Parathyroid adenoma (tissue), 2 donors: ENCODE data around the gene LEF1.

Experiments
- H2AFZ ChIP-seq: fragments of 300-600 bp; sonication (generic); one replicate; pipeline ENCODE4 v1.7.0; 2017; ENCODE audit warnings: antibody characterized with exemption, mild to moderate bottlenecking
- H3K27ac ChIP-seq: fragments of 300-600 bp; sonication (generic); one replicate; pipeline ENCODE4 v1.7.0; 2017
- H3K27me3 ChIP-seq: fragments of 300-600 bp; sonication (generic); one replicate; pipeline ENCODE4 v1.7.0; 2017; ENCODE audit warnings: low read length; ENCODE audit not compliant: control insufficient read depth, insufficient read depth
- H3K36me3 ChIP-seq: fragments of 300-600 bp; sonication (generic); one replicate; pipeline ENCODE4 v1.7.0; 2017; ENCODE audit warnings: low read length; ENCODE audit not compliant: control insufficient read depth, insufficient read depth
- H3K4me1 ChIP-seq: fragments of 300-600 bp; sonication (generic); one replicate; pipeline ENCODE4 v1.7.0; 2017; ENCODE audit warnings: control low read depth
- H3K4me2 ChIP-seq: fragments of 300-600 bp; sonication (generic); one replicate; pipeline ENCODE4 v1.7.0; 2017; ENCODE audit warnings: low read length
- H3K4me3 ChIP-seq: fragments of 300-600 bp; sonication (generic); one replicate; pipeline ENCODE4 v1.7.0; 2017; ENCODE audit warnings: low read depth, low read length
- H3K79me2 ChIP-seq: fragments of 300-600 bp; sonication (generic); one replicate; pipeline ENCODE4 v1.7.0; 2017; ENCODE audit warnings: control low read depth
- H3K9ac ChIP-seq: fragments of 300-600 bp; sonication (generic); one replicate; pipeline ENCODE4 v1.7.0; 2017; ENCODE audit warnings: mild to moderate bottlenecking
- H3K9me3 ChIP-seq: fragments of 300-600 bp; sonication (generic); one replicate; pipeline ENCODE4 v1.7.0; 2017; ENCODE audit warnings: low read length; ENCODE audit not compliant: control insufficient read depth
- TF ChIP-seq, protein P1 (sequence below): fragments of 300-600 bp; sonication (generic); IDR thresholded peaks from one replicate; pipeline ENCODE4 v1.7.0; 2017; ENCODE audit warnings: antibody characterized with exemption, mild to moderate bottlenecking
- donor health status: primary hyperparathyroidism.

The LEF1 gene

GRCh38 chr4:108181704-108182103, 13.0 kb upstream of the LEF1 start:
- H2AFZ ChIP-seq, result no peak overlapping the region
- no peaks in the 10 kb centered on the region for H3K9me3 ChIP-seq
- H3K4me2 ChIP-seq, result no peak overlapping the region
- H3K4me1 ChIP-seq, result no peaks in the 10 kb centered on the region
- TF ChIP-seq, protein P1, sequence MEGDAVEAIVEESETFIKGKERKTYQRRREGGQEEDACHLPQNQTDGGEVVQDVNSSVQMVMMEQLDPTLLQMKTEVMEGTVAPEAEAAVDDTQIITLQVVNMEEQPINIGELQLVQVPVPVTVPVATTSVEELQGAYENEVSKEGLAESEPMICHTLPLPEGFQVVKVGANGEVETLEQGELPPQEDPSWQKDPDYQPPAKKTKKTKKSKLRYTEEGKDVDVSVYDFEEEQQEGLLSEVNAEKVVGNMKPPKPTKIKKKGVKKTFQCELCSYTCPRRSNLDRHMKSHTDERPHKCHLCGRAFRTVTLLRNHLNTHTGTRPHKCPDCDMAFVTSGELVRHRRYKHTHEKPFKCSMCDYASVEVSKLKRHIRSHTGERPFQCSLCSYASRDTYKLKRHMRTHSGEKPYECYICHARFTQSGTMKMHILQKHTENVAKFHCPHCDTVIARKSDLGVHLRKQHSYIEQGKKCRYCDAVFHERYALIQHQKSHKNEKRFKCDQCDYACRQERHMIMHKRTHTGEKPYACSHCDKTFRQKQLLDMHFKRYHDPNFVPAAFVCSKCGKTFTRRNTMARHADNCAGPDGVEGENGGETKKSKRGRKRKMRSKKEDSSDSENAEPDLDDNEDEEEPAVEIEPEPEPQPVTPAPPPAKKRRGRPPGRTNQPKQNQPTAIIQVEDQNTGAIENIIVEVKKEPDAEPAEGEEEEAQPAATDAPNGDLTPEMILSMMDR, result no peak
- H3K79me2 ChIP-seq, result no peaks in the 10 kb centered on the region
- no peak overlapping the region for H3K4me3 ChIP-seq
- H3K27ac ChIP-seq, result no peak overlapping the region
- no peak overlapping the region for H3K9ac ChIP-seq
- no peaks in the 10 kb centered on the region for H3K27me3 ChIP-seq
- no peaks in the 10 kb centered on the region for H3K36me3 ChIP-seq

DNA sequence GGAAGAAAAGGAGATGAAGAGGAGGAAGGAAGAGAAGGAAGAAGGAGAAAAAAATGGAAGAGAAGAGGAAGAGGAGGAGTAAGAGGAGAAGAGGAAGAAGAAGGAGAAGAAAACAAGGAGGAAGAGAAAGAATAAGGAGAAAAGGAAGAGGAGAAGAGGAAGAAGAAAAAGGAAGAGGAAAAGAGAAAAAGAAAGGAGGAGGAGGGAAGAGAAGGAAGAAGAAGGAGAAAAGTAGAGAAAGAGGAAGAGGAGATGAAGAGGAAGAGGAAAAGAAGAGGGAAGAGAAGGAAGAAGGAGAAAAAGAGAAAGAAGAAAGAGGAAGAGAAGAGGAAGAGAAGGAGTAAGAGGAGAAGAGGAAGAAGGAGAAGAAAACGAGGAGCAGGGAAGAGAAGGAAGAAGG, 11.8 kb upstream of the LEF1 start:
- Histone ChIP-seq H3K4me2 (no peak overlapping the region), H3K4me1 (no peaks in the 10 kb centered on the region), H3K27me3 (no peaks in the 10 kb centered on the region), H3K9me3 (no peaks in the 10 kb centered on the region), H3K4me3 (no peak overlapping the region), H3K36me3 (no peaks in the 10 kb centered on the region), H3K27ac (no peak overlapping the region), H3K9ac (no peak overlapping the region), H3K79me2 (no peaks in the 10 kb centered on the region), H2AFZ (no peak overlapping the region)
- TF ChIP-seq, protein P1, result no peak

DNA sequence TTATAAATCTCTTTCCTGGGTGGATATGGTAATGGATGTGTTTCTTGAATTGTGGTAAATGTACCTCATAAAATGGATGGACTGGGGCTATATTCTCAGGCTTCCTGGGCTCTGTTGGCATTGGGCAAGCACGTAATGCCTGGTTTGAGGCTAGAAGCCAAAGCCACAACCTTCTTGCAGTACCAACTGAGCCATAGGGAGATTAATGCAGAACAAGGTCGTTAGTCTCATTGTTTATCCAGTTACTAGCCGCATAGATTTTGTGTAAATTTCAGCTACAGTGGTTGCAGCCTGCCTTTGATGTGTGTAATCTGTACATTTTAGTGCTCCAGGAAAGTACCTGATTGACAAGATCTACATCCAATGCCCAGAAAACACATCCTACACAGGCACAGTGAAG, 7.2 kb upstream of the LEF1 start:
- Histone ChIP-seq H3K4me1 (no peaks in the 10 kb centered on the region), H2AFZ (no peak overlapping the region)

GRCh38 chr4:108174856-108175255, 6.1 kb upstream of the LEF1 start:
- Histone ChIP-seq H3K27me3 (peaks cover 6% of the 10 kb centered on the region), H3K4me2 (no peak overlapping the region), H3K27ac (no peak overlapping the region), H3K4me1 (no peaks in the 10 kb centered on the region), H3K79me2 (no peaks in the 10 kb centered on the region), H3K9me3 (no peaks in the 10 kb centered on the region), H3K36me3 (no peaks in the 10 kb centered on the region), H3K4me3 (no peak overlapping the region), H3K9ac (no peak overlapping the region), H2AFZ (no peak overlapping the region)
- TF ChIP-seq, protein P1, result no peak

More for the DNA sequence above, 7.2 kb upstream of the LEF1 start:
- Histone ChIP-seq H3K36me3 (no peaks in the 10 kb centered on the region), H3K27me3 (peaks cover 6% of the 10 kb centered on the region), H3K4me2 (no peak overlapping the region), H3K9me3 (no peaks in the 10 kb centered on the region), H3K4me3 (no peak overlapping the region), H3K79me2 (no peaks in the 10 kb centered on the region), H3K9ac (no peak overlapping the region), H3K27ac (no peak overlapping the region)
- TF ChIP-seq, protein P1, result no peak

DNA sequence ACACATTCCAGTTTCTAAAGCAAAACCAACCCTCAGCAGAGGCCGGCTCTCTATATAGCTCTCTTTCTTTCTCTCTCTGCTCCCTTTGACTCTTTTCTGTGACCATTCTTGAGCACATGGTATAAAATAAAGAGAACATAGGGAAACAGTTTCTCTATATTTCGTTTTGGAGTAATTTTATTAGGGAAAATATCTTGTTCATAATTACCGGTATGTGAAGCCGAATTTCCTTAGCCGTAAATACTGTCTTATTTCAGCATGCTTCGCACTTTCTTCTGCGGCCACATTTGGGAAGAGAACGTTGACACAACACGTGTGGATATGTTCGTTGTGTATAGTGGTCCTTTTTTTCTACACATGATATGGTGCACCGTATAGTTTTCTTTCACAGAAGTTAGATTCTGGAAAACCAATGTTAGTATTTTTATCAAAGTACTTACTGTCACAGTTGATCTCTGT, 4.9 kb upstream of the LEF1 start:
- Histone ChIP-seq H3K4me1 (no peaks in the 10 kb centered on the region), H3K4me2 (peak overlapping the region; percentile 87), H3K9ac (no peak overlapping the region), H3K27me3 (peaks cover 6% of the 10 kb centered on the region), H3K4me3 (peak overlapping the region; percentile 42), H3K27ac (no peak overlapping the region), H2AFZ (peak overlapping the region; percentile 81), H3K9me3 (no peaks in the 10 kb centered on the region), H3K36me3 (no peaks in the 10 kb centered on the region), H3K79me2 (no peaks in the 10 kb centered on the region)
- TF ChIP-seq, protein P1, result no peak
